Activated T-cell treated with anti-CD3 and anti-CD28 coated beads, Interleukin-2, amount 50 U/mL, for 72 hours (primary cell): ENCODE measurements around the gene NFIC. TPM values are rescaled to one million over a fixed set of nuclear protein-coding genes. Genes with fewer than 3 reads are reported as not detected.
"Not testable (repeated sequence)": the region's sequence is repeated elsewhere in the genome, so short reads cannot be mapped to it uniquely, and the experiment has no call there.

Experiments used
- ATAC-seq, 2 donors: fragments of 150-1000 bp; cut with Tn5 transposase; replicated peaks in 1 of 2; 2 replicates each; pipeline ENCODE4 v1.10.0; 2021; ENCODE audit warnings: moderate library complexity in 2 of 2, mild to moderate bottlenecking in 1 of 2
- DNase-seq, 2 donors: peaks; one replicate each; pipeline ENCODE4 v3.0.0; 2021 to 2022; ENCODE audit warnings: mixed read lengths in 1 of 2
- H3K27ac Mint-ChIP-seq: one replicate; pipeline ENCODE4 v1.8.0; 2022; ENCODE audit warnings: mild to moderate bottlenecking, moderate library complexity, mixed read lengths
- H3K27me3 Mint-ChIP-seq: one replicate; pipeline ENCODE4 v1.8.0; 2022; ENCODE audit warnings: low read depth, mixed read lengths
- H3K36me3 Mint-ChIP-seq, 2 donors: one replicate each; pipeline ENCODE4 v1.8.0; 2022; ENCODE audit warnings: mixed read lengths in 2 of 2, mild to moderate bottlenecking in 1 of 2; ENCODE audit not compliant: insufficient read depth in 2 of 2
- H3K4me1 Mint-ChIP-seq: one replicate; pipeline ENCODE4 v1.8.0; 2022; ENCODE audit warnings: low read depth, mixed read lengths
- H3K4me3 Mint-ChIP-seq, 2 donors: one replicate each; pipeline ENCODE4 v1.8.0; 2022; ENCODE audit warnings: mild to moderate bottlenecking in 2 of 2, mixed read lengths in 2 of 2, moderate library complexity in 2 of 2
- H3K9me3 Mint-ChIP-seq, 2 donors: one replicate each; pipeline ENCODE4 v1.8.0; 2022; ENCODE audit warnings: mixed read lengths in 2 of 2
- total RNA-seq, 2 donors: library from RNA; stranded (reverse); gene quantifications; one replicate each; pipeline ENCODE4 v1.2.3, GENCODE V29; 2022

NFIC gene
- total RNA-seq, 2 donors from 2014 or later: 19.8 to 24.8 TPM

- no peaks in the 10 kb centered on the region for H3K4me1 Mint-ChIP-seq
- no peaks in the 10 kb centered on the region for H3K36me3 Mint-ChIP-seq
- H3K9me3 Mint-ChIP-seq: no peaks in the 10 kb centered on the region
- no peak overlapping the region for H3K4me3 Mint-ChIP-seq
- H3K27ac Mint-ChIP-seq: no peak overlapping the region
- H3K27me3 Mint-ChIP-seq: no peaks in the 10 kb centered on the region
- ATAC-seq (no peak), DNase-seq (no peak)
Measured at GRCh38 chr19:3407556-3408516, 41.5 kb downstream of the NFIC start.

- DNase-seq (no peak), ATAC-seq (no peak)
- H3K9me3 Mint-ChIP-seq: no peaks in the 10 kb centered on the region
- no peaks in the 10 kb centered on the region for H3K27me3 Mint-ChIP-seq
- no peaks in the 10 kb centered on the region for H3K36me3 Mint-ChIP-seq
- no peaks in the 10 kb centered on the region for H3K4me1 Mint-ChIP-seq
- no peak overlapping the region for H3K27ac Mint-ChIP-seq
- no peak overlapping the region for H3K4me3 Mint-ChIP-seq
Measured at GRCh38 chr19:3408996-3409345, 42.6 kb downstream of the NFIC start.

GRCh38 chr19:3409346-3410064 lies 43.1 kb downstream of the NFIC start:
- Mint-ChIP-seq H3K4me3 (no peak overlapping the region), H3K4me1 (no peaks in the 10 kb centered on the region), H3K36me3 (no peaks in the 10 kb centered on the region), H3K9me3 (no peaks in the 10 kb centered on the region), H3K27ac (no peak overlapping the region), H3K27me3 (no peaks in the 10 kb centered on the region)
- no peak for DNase-seq
- ATAC-seq: no peak

GRCh38 chr19:3411636-3412035 lies 45.3 kb downstream of the NFIC start:
- Mint-ChIP-seq H3K27me3 (no peaks in the 10 kb centered on the region), H3K4me3 (no peak overlapping the region), H3K9me3 (no peaks in the 10 kb centered on the region), H3K27ac (no peak overlapping the region), H3K36me3 (no peaks in the 10 kb centered on the region), H3K4me1 (no peaks in the 10 kb centered on the region)
- ATAC-seq (no peak), DNase-seq (no peak)

- Mint-ChIP-seq H3K9me3 (no peaks in the 10 kb centered on the region), H3K4me1 (no peaks in the 10 kb centered on the region), H3K27me3 (no peaks in the 10 kb centered on the region), H3K4me3 (no peak overlapping the region), H3K27ac (no peak overlapping the region), H3K36me3 (no peaks in the 10 kb centered on the region)
- ATAC-seq: no peak
- DNase-seq: no peak
Measured at GRCh38 chr19:3412066-3412465, 45.7 kb downstream of the NFIC start.

GRCh38 chr19:3413796-3414327 lies 47.5 kb downstream of the NFIC start:
- no peak for ATAC-seq

GRCh38 chr19:3415695-3416094 lies 49.3 kb downstream of the NFIC start:
- Mint-ChIP-seq H3K36me3 (no peaks in the 10 kb centered on the region), H3K4me3 (no peak overlapping the region), H3K4me1 (no peaks in the 10 kb centered on the region), H3K27ac (no peak overlapping the region), H3K9me3 (no peaks in the 10 kb centered on the region), H3K27me3 (no peaks in the 10 kb centered on the region)
- ATAC-seq: no peak
- DNase-seq: no peak

More at GRCh38 chr19:3413796-3414327, 47.5 kb downstream of the NFIC start:
- Mint-ChIP-seq H3K4me1 (no peaks in the 10 kb centered on the region), H3K4me3 (no peak overlapping the region), H3K9me3 (no peaks in the 10 kb centered on the region), H3K27ac (no peak overlapping the region), H3K36me3 (no peaks in the 10 kb centered on the region), H3K27me3 (no peaks in the 10 kb centered on the region)
- DNase-seq: no peak

GRCh38 chr19:3420244-3420755 lies 53.9 kb downstream of the NFIC start:
- DNase-seq (no peak), ATAC-seq (no peak)
- H3K27me3 Mint-ChIP-seq: no peaks in the 10 kb centered on the region
- no peaks in the 10 kb centered on the region for H3K36me3 Mint-ChIP-seq
- H3K27ac Mint-ChIP-seq: no peak overlapping the region
- no peaks in the 10 kb centered on the region for H3K4me1 Mint-ChIP-seq
- H3K4me3 Mint-ChIP-seq: no peak overlapping the region
- H3K9me3 Mint-ChIP-seq: no peaks in the 10 kb centered on the region

GRCh38 chr19:3420909-3421619 lies 54.7 kb downstream of the NFIC start:
- H3K4me1 Mint-ChIP-seq: no peaks in the 10 kb centered on the region
- no peaks in the 10 kb centered on the region for H3K27me3 Mint-ChIP-seq
- ATAC-seq: no peak
- no peak overlapping the region for H3K4me3 Mint-ChIP-seq
- no peaks in the 10 kb centered on the region for H3K36me3 Mint-ChIP-seq
- H3K9me3 Mint-ChIP-seq: no peaks in the 10 kb centered on the region
- no peak for DNase-seq
- no peak overlapping the region for H3K27ac Mint-ChIP-seq

- not testable (repeated sequence) for H3K4me1 Mint-ChIP-seq, H3K27ac Mint-ChIP-seq, ATAC-seq, H3K4me3 Mint-ChIP-seq, H3K9me3 Mint-ChIP-seq, H3K27me3 Mint-ChIP-seq, H3K36me3 Mint-ChIP-seq, DNase-seq
Measured at GRCh38 chr19:3421656-3422055, 55.3 kb downstream of the NFIC start.

GRCh38 chr19:3423183-3423829 lies 56.9 kb downstream of the NFIC start:
- peaks cover 2 to 5% of the 10 kb centered on the region in 2 donors for H3K36me3 Mint-ChIP-seq
- H3K27me3 Mint-ChIP-seq: no peaks in the 10 kb centered on the region
- no peak for ATAC-seq
- no peak for DNase-seq
- no peaks in the 10 kb centered on the region for H3K9me3 Mint-ChIP-seq
- H3K4me1 Mint-ChIP-seq: no peaks in the 10 kb centered on the region
- no peak overlapping the region for H3K4me3 Mint-ChIP-seq
- no peak overlapping the region for H3K27ac Mint-ChIP-seq

- Mint-ChIP-seq H3K4me1 (no peaks in the 10 kb centered on the region), H3K4me3 (no peak overlapping the region), H3K27me3 (no peaks in the 10 kb centered on the region), H3K36me3 (peaks cover 2 to 5% of the 10 kb centered on the region in 2 donors), H3K9me3 (no peaks in the 10 kb centered on the region), H3K27ac (no peak overlapping the region)
- DNase-seq: no peak
- no peak for ATAC-seq
Measured at GRCh38 chr19:3426433-3426832, 60.0 kb downstream of the NFIC start.
